Testis (tissue), 2 donors: ENCODE results near the gene ISG20.

Source experiments
- CTCF ChIP-seq, 3 experiments: fragments of 450-650 bp in 2 of 3; fragments of 200-600 bp in 1 of 3; sonication (generic) in 1 of 3; IDR thresholded peaks; one replicate each; pipeline ENCODE4 v1.5.1; 2016 to 2019; ENCODE audit warnings: antibody characterized with exemption in 3 of 3, mild to moderate bottlenecking in 2 of 3, moderate library complexity in 1 of 3
- POLR2A ChIP-seq: fragments of 450-650 bp; IDR thresholded peaks from one replicate; pipeline ENCODE4 v1.6.1; 2017; ENCODE audit warnings: antibody characterized with exemption, mild to moderate bottlenecking, moderate library complexity

GRCh38 chr15:88645171-88646087 lies 6.6 kb downstream of the ISG20 start:
- TF ChIP-seq CTCF (IDR thresholded peaks at IDR 0.05) (no peak), POLR2A (no peak)
